ENCODE results near the gene BCORL1.

BCORL1 gene

GRCh38 chrX:130066975-130067615 is 84.7 kb downstream of the BCORL1 start:
- no peak for DNase-seq

- no peak for DNase-seq
These were observed 89.3 kb downstream of the BCORL1 start for GRCh38 chrX:130071611-130072344.

- DNase-seq: no peak
These were observed 89.9 kb downstream of the BCORL1 start for GRCh38 chrX:130072345-130072740.

- no peak for DNase-seq
These were observed 93.3 kb downstream of the BCORL1 start for GRCh38 chrX:130075777-130076176.

- peak; percentile 61 for DNase-seq
These were observed 97.5 kb downstream of the BCORL1 start for GRCh38 chrX:130079824-130080406.

- DNase-seq: no peak
These were observed 98.4 kb downstream of the BCORL1 start for GRCh38 chrX:130080791-130081367.

GRCh38 chrX:130081421-130082045 is 99.1 kb downstream of the BCORL1 start:
- no peak for DNase-seq

GRCh38 chrX:130082244-130083106 is 100.0 kb downstream of the BCORL1 start:
- no peak for DNase-seq

- DNase-seq: no peak
These were observed 100.7 kb downstream of the BCORL1 start for GRCh38 chrX:130083107-130083490.

- no peak for DNase-seq
These were observed 101.4 kb downstream of the BCORL1 start for GRCh38 chrX:130083656-130084382.

GRCh38 chrX:130084631-130085237 is 102.3 kb downstream of the BCORL1 start:
- no peak for DNase-seq

GRCh38 chrX:130085551-130086446 is 103.4 kb downstream of the BCORL1 start:
- DNase-seq: no peak

GRCh38 chrX:130086447-130087206 is 104.2 kb downstream of the BCORL1 start:
- no peak for DNase-seq

- no peak for DNase-seq
These were observed 107.9 kb downstream of the BCORL1 start for GRCh38 chrX:130090364-130090763.

GRCh38 chrX:130091980-130092522 is 109.6 kb downstream of the BCORL1 start:
- DNase-seq: no peak

GRCh38 chrX:130093271-130093670 is 110.8 kb downstream of the BCORL1 start:
- no peak for DNase-seq

GRCh38 chrX:130094696-130095095 is 112.3 kb downstream of the BCORL1 start:
- DNase-seq: no peak

GRCh38 chrX:130095249-130096030 is 113.0 kb downstream of the BCORL1 start:
- no peak for DNase-seq
